ENCODE results near the gene DBT.

- TF ChIP-seq, protein P1, sequence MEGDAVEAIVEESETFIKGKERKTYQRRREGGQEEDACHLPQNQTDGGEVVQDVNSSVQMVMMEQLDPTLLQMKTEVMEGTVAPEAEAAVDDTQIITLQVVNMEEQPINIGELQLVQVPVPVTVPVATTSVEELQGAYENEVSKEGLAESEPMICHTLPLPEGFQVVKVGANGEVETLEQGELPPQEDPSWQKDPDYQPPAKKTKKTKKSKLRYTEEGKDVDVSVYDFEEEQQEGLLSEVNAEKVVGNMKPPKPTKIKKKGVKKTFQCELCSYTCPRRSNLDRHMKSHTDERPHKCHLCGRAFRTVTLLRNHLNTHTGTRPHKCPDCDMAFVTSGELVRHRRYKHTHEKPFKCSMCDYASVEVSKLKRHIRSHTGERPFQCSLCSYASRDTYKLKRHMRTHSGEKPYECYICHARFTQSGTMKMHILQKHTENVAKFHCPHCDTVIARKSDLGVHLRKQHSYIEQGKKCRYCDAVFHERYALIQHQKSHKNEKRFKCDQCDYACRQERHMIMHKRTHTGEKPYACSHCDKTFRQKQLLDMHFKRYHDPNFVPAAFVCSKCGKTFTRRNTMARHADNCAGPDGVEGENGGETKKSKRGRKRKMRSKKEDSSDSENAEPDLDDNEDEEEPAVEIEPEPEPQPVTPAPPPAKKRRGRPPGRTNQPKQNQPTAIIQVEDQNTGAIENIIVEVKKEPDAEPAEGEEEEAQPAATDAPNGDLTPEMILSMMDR (IDR thresholded peaks at IDR 0.05): no peak
- no peak for TF ChIP-seq POLR2A (IDR thresholded peaks at IDR 0.05)
Measured at GRCh38 chr1:100206301-100206700, 43.3 kb downstream of the DBT start.

Data from right lobe of liver (tissue), 4 donors.